ENCODE data around the gene REEP6.

REEP6 gene

GRCh38 chr19:1491114-1491848, at the start of gene REEP6:
Gene REEP6 (plus strand): TSS chr19:1491181. CDS start chr19:1491270, 89 bp downstream.
- DNase-seq (ENCODE audit: low read depth in 2 of 2) = no peak

DNA sequence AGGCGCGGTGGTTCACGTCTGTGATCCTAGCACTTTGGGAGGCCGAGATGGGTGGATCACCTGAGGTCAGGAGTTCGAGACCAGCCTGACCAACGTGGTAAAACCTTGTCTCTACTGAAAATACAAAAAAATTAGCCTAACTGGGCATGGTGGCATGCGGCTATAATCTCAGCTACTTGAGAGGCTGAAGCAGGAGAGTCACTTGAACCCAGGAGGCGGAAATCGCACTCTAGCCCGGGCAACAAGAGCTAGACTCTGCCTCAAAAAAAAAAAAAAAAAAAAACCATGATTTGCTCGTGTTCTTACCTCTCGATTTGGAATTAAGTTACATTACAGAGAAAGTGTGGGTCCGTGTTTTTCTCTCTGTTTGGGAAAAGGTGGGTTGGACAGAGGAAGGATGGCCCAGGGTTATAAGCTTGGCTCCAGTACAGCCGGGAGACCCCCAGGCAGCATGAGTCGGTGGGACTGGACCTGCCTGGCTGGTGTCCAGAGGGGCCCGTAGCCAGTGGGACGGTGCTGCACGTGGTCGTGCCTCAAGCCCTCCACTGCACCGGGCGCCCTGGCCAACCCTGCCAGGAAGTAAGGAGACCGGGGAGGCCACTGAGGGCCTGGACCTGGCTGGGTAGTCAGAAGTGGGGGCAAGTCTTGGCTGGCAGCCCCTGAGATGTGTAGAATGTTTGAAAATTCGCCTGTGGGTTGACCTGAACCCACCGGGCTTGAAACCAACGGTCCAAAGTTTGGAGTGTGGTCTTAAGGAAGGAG, 49.1 kb upstream of the REEP6 start:
- DNase-seq (ENCODE audit: low read depth in 2 of 2) = no peak

GRCh38 chr19:1445185-1445931, 45.6 kb upstream of the REEP6 start:
- DNase-seq (ENCODE audit: low read depth in 2 of 2) = peak; percentile 43 to 53

DNA sequence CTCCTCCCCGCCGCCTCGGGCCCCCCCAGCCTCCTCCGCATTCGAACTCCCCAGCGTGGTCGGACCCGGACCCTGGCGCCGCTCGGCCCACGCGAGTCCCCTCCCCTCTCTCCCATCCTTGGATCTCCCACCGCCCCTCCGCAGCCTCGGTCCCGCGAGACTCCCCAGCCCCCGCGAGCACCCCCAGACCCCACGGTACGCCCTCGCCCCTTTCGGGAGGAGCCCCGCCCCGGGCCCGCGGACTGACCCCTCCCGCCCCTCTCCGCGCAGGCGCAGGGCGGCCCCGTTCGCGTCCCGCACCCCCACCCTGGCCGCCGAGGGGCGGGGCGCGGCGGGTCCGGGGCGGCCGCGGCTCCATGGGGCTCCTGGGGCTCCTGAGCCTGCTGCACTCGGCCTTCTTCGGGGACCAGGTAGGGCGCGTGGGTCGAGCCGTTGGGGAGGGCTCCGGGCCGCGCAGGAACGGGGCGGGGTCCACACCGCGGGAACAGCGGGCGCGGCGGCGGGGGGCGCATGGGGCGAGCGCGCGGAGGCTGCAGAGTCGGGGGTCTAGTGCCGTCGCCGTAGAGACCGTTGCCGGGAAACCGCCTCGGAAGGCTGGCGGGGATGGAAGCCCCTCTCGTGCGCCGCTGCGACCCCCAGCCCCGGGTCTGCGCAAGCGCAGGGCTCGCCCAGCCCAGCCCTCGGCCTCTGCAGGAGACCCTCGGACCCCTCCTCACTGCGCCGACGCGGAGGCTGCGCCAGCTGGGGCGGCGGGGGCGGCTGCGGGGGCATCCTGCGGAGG, 44.9 kb upstream of the REEP6 start:
- DNase-seq (ENCODE audit: low read depth in 2 of 2) = no peak

DNA sequence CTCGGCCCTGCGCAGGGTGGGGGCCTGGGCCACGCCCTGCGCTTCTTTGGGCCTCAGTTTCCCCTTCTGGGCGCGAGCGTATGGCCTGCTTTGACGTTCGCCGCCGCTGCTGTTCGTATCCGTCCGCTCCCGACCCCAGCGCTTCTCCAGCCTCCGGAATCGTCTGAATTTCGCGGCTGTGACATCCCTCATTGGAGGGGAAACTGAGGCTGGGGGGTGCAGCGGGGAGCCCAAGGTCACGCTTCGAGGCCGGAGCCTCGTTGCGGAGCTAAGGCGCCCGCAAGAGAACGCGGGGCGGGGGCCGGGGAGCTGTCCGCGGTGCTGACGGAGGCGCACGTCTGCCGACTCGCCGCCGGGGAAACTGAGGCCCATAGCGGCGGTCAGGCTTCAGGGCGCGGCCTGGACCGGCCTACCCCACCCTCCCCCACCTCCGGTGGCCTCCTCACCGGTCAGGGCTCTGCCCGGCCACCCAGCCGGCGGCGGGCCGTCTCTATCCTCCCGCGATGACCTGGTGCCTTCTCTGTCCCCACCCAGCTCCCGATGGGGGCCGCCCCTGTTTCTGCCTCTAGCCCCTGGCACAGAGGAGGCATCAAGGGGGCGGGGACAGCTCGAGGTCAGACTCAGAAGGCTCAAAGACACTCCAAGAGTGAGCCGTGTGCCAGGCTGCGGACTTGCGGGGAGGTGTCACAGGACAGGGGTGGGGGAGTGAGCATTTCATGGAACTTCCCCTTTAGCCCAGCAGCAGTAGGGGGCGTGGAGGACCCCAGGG, 44.1 kb upstream of the REEP6 start:
- no peak for DNase-seq (ENCODE audit: low read depth in 2 of 2)

DNA sequence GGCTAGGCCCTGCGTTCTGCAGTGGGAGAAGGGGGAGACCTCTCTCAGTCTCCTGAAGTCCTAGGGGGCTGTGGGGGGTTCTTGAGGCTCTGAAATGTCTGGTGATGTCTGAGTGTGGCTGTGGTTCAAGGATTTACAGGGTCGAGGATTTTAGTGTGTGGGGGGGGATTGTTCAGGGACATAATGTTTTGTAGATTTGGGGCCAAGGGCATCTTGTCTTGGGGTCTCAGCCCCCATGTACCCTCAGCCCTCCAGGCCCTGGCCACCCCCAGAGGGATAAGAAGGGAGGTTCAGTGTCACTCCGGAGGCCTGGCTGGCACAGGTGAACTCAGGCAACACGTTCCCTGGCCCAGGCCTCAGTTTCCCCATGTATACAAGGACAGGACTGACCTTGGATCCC, 43.5 kb upstream of the REEP6 start:
- DNase-seq (ENCODE audit: low read depth in 2 of 2) = no peak

DNA sequence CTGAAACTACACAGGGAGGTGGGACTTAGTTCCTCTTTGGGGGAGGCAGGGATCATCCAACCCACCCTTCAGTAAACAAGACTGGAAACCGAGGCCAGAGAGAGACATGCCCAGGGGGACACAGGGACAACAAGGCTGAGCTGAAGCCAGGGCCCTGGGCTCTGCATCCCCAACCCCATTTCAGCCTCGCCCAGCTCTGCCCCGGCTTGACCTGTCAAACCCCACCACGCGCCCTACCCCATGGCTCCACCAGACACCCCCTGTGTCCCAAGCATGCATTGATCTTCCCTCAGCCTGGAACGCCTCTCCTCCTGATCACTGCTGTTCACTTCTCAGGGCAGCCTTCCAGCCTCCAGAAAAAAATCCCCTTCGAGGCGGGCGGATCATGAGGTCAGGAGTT, 43.0 kb upstream of the REEP6 start:
- DNase-seq (ENCODE audit: low read depth in 2 of 2) = no peak

DNA sequence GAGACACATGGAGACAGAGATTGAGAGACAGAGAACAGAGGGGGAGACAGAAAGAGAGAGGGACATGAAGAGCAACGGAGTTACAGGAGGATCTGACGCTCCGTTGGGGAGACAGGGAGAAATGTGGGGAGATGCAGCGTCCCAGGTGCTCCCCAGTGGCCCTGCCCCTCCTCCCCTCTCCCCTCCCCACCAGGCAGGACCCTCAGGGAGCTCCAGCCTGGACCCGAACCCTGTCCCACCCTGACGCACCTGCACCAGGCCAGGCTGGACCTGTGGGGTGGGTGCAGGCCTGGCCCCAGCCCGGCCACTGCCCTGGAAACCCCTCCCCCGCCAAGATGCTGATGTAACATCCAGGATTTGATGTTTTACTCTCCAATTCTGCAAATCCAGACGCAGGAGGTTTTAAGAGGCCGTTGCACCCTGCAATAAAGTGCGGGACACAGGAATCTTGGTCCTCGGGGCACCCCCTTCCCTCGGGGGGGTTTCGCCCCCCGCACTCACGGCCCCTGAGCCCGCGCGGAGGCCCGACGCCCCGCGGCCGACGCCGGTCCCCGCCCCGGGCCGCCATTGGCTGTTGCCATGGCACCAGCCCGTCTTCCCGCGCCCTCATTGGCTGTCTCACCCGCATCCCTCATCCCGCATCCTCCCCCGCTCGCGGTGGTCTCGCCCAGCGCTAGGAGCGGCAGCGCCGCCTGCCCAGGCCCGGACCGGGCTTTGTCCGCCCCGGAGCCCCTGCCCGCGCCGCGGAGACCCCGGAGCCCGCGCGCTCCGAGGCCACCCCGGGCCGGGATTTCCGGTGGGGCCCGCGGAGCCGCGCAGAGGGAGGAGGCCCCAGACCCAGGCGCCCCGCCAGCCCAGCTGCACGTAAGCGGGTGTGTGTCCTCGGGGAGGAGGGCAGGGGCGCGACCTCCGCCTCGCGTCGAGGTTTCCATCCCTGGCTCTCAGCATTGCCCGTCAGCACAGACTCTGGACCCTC, 41.2 kb upstream of the REEP6 start, which contains the start of gene APC2:
APC2 (plus strand) TSS at position 655 of the 976 bp plus-strand sequence. CDS start 2,881 bp downstream, outside the sequence.
- no peak for DNase-seq (ENCODE audit: low read depth in 2 of 2)

DNA sequence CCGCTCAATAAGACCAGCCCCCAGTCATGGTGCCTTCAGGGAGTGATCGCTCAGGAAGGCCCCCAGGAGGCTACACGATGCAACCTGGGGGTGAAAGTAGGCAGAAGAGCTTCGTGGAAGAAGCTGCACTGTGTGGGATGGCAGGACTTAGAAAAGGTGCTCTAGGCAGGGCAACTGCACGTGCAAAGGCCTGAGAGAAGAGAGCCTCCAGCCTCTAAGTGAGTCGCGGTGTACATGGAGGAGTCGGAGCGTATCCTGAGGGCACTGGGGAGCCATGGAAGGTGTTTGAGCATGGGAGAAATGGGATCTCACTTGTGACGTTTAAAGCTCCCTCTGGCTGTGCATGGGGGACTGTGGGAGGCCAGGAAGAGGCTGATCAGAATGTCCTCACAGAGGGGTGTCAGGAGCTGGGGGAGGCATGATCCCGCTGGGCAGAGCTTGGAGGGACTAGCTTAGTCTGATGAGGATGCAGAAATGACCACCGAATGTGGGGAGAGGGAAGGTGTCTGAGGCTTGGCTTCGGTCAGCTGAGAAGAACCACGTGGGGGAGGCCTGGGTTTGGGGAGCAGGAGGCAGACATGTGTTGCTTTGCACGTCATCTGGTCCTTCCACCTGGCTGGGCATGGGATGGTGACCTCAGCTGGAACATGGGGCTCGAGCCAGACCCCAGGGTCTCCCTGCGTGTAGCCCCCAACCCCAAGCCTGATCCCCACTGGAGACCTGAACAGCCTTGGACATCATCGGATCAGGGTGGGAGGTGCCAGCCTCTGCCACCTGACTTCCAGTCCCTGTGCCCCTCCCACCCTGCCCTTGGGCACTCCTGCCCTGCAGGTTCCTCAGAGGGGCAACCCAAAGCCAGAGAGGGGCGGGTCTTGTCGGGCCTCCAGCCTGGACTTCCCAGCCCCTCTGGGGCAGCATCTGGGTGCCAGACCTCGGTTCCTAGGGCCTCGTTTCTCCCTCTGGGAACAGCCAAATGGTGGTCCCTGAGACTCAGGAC, 39.9 kb upstream of the REEP6 start:
- no peak for DNase-seq (ENCODE audit: low read depth in 2 of 2)

DNA sequence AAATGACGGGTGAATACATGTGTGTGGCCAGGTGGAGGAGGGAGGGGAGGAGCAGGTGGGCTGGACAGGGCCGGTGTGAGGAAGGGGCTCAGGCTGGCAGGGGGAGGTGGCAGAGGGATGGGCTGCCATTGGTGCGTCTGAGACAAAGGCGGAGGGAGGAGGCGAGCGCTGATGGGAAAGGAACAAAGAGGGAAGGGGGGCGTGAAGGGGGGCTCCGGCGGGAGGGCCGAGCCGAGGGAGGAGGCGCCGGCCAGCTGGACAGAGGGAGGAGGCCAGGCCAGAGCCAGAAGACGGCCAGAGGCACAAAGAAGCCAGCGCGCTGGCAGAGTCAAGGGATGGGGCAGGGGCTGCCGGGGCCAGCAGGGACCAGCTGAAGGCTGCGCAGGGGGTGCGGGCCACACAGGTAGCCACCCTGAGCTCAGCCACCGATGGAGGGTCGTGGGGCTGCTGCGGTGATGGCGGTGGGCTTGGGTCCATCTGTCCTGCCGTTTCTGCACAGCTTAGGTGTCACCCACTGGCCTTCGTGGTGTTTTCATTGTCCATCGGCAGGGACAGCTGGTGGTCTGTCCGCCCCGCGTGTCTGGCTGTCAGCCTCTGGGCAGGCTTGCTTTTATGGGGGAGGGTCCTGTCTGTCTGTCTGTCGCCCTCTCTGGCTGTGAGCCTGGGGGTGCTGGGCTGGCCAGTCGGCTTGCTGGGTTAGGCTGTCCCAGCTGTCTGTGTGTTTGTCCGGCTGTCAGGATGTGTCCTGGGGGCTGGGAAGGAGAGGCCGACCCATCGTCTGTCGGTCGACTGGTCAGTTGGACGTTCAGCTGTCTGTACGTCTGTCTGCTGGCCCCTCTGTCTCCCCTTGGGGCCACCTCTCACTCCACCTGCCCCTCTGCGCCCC, 38.8 kb upstream of the REEP6 start:
- no peak for DNase-seq (ENCODE audit: low read depth in 2 of 2)

DNA sequence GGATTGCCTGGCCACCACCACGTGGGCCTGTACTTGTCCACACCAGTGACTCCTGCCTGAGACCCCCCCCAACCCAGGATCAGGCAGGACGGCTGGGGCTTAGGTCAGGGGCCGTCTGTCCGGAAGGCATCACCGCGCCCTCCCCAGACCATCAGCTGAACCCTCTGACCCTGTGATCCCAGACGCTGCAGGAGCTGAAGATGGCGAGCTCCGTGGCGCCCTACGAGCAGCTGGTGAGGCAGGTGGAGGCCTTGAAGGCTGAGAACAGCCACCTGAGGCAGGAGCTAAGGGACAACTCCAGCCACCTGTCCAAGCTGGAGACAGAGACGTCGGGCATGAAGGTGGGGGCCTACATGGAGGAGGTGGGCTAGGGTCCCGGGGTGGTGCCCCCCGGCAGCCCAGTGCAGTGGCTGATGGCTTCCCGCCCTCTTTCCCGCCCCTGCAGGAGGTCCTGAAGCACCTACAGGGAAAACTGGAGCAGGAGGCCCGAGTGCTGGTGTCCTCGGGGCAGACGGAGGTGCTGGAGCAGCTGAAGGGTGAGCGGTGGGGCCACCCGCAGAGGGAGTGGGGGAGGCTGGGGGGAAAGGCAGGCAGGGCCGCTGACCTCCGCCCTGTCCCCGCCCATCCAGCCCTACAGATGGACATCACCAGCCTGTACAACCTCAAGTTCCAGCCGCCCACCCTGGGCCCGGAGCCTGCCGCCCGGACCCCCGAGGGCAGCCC, 38.0 kb upstream of the REEP6 start:
- DNase-seq (ENCODE audit: low read depth in 2 of 2) = no peak

DNA sequence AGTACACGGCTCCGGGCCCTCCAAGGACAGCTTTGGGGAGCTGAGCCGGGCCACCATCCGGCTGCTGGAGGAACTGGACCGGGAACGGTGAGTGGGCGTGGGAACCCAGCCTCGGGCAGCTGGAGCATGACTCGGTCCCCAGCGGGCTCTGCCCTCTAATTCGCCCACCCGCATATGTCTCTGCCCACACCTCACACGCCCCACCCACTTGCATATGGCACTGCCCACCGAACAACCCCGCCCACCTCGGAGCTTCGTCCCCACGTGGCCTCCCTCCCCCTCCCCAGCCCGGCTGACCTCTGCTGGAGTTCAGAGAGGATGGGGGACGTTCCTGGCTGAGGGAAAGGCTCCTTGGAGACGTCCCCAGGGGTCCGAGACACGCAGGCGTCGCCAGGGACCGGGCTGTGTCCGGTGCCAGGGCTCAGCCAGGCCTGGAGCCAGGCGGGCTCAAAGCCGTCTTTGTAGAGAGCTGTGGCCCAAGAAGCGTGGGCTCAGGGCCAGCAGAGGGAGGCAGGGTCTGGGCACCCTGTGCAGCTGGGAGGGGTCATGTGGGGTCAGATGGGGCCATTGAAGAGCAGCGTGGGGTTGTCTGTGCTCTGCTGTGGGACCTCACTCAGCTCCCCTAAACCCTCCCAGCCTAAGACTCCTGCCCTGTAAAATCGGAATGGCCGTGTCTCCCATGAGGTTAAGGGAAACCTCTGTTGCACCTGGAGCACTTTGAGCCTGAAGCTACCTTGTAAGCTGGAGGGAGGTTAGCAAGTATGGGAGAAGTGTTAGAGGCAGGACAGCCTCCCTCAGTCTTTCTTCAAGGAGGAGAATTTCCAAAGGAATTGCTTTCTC, 37.2 kb upstream of the REEP6 start:
- DNase-seq (ENCODE audit: low read depth in 2 of 2) = no peak

DNA sequence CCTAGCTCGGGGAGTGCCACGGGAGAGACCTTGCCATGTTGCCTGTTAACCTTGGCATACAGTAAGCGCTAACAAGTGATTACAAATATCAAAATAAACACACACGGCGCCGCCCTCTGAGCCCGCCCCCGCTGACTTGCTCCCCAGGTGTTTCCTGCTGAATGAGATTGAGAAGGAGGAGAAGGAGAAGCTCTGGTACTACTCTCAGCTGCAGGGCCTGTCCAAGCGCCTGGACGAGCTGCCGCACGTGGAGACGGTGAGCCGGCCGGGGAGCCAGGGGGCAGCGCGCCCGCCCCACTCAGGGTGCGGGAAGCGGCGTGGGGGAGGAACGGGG, 36.0 kb upstream of the REEP6 start:
- DNase-seq (ENCODE audit: low read depth in 2 of 2) = no peak

GRCh38 chr19:1455336-1456120, 35.5 kb upstream of the REEP6 start:
- DNase-seq (ENCODE audit: low read depth in 2 of 2) = no peak
